SK-N-SH (cell line): ENCODE results near the gene WIZ. TPM values are rescaled to one million over a fixed set of nuclear protein-coding genes. Genes with fewer than 3 reads are reported as not detected.

ENCODE experiments used
- CTCF ChIA-PET: fragments of 300-600, 350-600 bp; formaldehyde crosslinking; extraction: SDS; loops from one replicate; lab custom pipeline; 2021; lab: Yijun Ruan, JAX
- POLR2A ChIA-PET: fragments of 350-600 bp; sonication (Branson Sonifier 250); formaldehyde crosslinking; extraction: SDS; loops from one replicate; lab custom pipeline; 2020; ENCODE audit warnings: antibody characterized with exemption, inconsistent platforms; lab: Yijun Ruan, JAX
- DNase-seq: peaks from one replicate; pipeline ENCODE4 v3.0.0; 2012
- H2AFZ ChIP-seq: fragments of 200-600 bp; sonication (generic); 2 replicates; pipeline ENCODE4 v1.8.1; 2016; ENCODE audit warnings: antibody characterized with exemption, mild to moderate bottlenecking, low read depth
- H3F3A ChIP-seq: fragments of 200-600 bp; sonication (generic); replicated peaks from 2 replicates; pipeline ENCODE3; 2016; ENCODE audit warnings: antibody characterized with exemption, mild to moderate bottlenecking; ENCODE audit not compliant: insufficient read depth
- H3K27ac ChIP-seq, 2 experiments: fragments of 200-500 bp in 1 of 2; fragments of 200-600 bp in 1 of 2; sonication (Bioruptor generic) in 1 of 2; sonication (generic), shearing (Covaris generic) in 1 of 2; 2 replicates each; pipeline versions ENCODE4 v1.5.1 to v1.6.1; 2014 to 2016; ENCODE audit warnings: low read depth in 2 of 2, inconsistent platforms in 1 of 2, low read length in 1 of 2, mild to moderate bottlenecking in 1 of 2, mixed read lengths in 1 of 2
- H3K27me3 ChIP-seq: fragments of 200-600 bp; sonication (generic), shearing (Covaris generic); 2 replicates; pipeline ENCODE4 v1.6.1; 2016; ENCODE audit warnings: mixed run types; ENCODE audit not compliant: insufficient read depth
- H3K36me3 ChIP-seq, 2 experiments: fragments of 200-500 bp in 1 of 2; fragments of 200-600 bp in 1 of 2; sonication (Bioruptor generic) in 1 of 2; sonication (generic) in 1 of 2; replicated peaks in 1 of 2; 2 replicates each; pipeline versions ENCODE3 to v1.5.1; 2014 to 2016; ENCODE audit warnings: low read length in 1 of 2, mild to moderate bottlenecking in 1 of 2; ENCODE audit not compliant: insufficient read depth in 2 of 2, control insufficient read depth in 1 of 2
- H3K4me1 ChIP-seq, 2 experiments: fragments of 200-500 bp in 1 of 2; fragments of 200-600 bp in 1 of 2; sonication (Bioruptor generic) in 1 of 2; sonication (generic), shearing (Covaris generic) in 1 of 2; 2 replicates each; pipeline versions ENCODE4 v1.5.1 to v1.6.1; 2014 to 2016; ENCODE audit warnings: low read depth in 1 of 2, low read length in 1 of 2, mixed run types in 1 of 2; ENCODE audit not compliant: insufficient read depth in 2 of 2, control insufficient read depth in 1 of 2
- H3K4me2 ChIP-seq: fragments of 200-600 bp; sonication (generic), shearing (Covaris generic); 2 replicates; pipeline ENCODE4 v1.6.1; 2017; ENCODE audit warnings: mixed run types
- H3K4me3 ChIP-seq, 2 experiments: fragments of 200-500 bp in 1 of 2; fragments of 200-600 bp in 1 of 2; sonication (Bioruptor generic) in 1 of 2; sonication (generic), shearing (Covaris generic) in 1 of 2; 2 replicates each; pipeline versions ENCODE4 v1.5.1 to v1.8.1; 2014 to 2016; ENCODE audit warnings: low read depth in 2 of 2, inconsistent platforms in 1 of 2, low read length in 1 of 2, mild to moderate bottlenecking in 1 of 2, mixed read lengths in 1 of 2, moderate library complexity in 1 of 2
- H3K79me2 ChIP-seq: fragments of 200-600 bp; sonication (generic); 2 replicates; pipeline ENCODE4 v1.8.1; 2017; ENCODE audit warnings: mild to moderate bottlenecking; ENCODE audit not compliant: insufficient read depth
- H3K9ac ChIP-seq: fragments of 200-600 bp; sonication (generic); 2 replicates; pipeline ENCODE4 v1.6.1; 2017; ENCODE audit warnings: mixed run types
- H3K9me2 ChIP-seq: fragments of 200-600 bp; sonication (generic); 2 replicates; pipeline ENCODE4 v1.6.1; 2017; ENCODE audit warnings: mixed run types
- H3K9me3 ChIP-seq: fragments of 200-600 bp; sonication (generic); 2 replicates; pipeline ENCODE4 v1.6.1; 2017; ENCODE audit warnings: mixed run types, mild to moderate bottlenecking, moderate library complexity
- H4K20me1 ChIP-seq: fragments of 200-600 bp; sonication (generic); 2 replicates; pipeline ENCODE4 v1.6.1; 2017; ENCODE audit warnings: mild to moderate bottlenecking, mixed run types; ENCODE audit not compliant: insufficient read depth
- CHD2 ChIP-seq: fragments of 150-350 bp; IDR thresholded peaks from 2 replicates; pipeline ENCODE4 v1.6.1; 2018; ENCODE audit warnings: low read length; ENCODE audit not compliant: partially characterized antibody
- ELF1 ChIP-seq: IDR thresholded peaks from 2 replicates; pipeline ENCODE4 v1.4.0; 2012
- EZH2phosphoT487 ChIP-seq: fragments of 200-600 bp; sonication (generic); IDR thresholded peaks from 2 replicates; pipeline ENCODE4 v1.6.1; 2017; ENCODE audit warnings: low read depth, mixed run types, mild to moderate bottlenecking, antibody characterized with exemption, moderate library complexity, borderline replicate concordance
- FOXM1 ChIP-seq: IDR thresholded peaks from 2 replicates; pipeline ENCODE4 v1.4.0; 2012; ENCODE audit warnings: low read depth, mild to moderate bottlenecking
- JUND ChIP-seq: IDR thresholded peaks from 2 replicates; pipeline ENCODE4 v1.4.0; 2012
- MAX ChIP-seq: IDR thresholded peaks from 2 replicates; pipeline ENCODE4 v1.4.0; 2012; ENCODE audit warnings: low read depth
- MEF2A ChIP-seq: IDR thresholded peaks from 2 replicates; pipeline ENCODE4 v1.4.0; 2012; ENCODE audit warnings: low read depth, borderline replicate concordance
- PBX3 ChIP-seq: IDR thresholded peaks from 2 replicates; pipeline ENCODE4; 2012
- RAD21 ChIP-seq: IDR thresholded peaks from 2 replicates; pipeline ENCODE4 v1.6.1; 2012; ENCODE audit warnings: mild to moderate bottlenecking, low read length
- REST ChIP-seq: IDR thresholded peaks from 2 replicates; pipeline ENCODE4 v1.6.1; 2012; ENCODE audit warnings: mild to moderate bottlenecking, low read depth, low read length, moderate library complexity
- SMC3 ChIP-seq: IDR thresholded peaks from 2 replicates; pipeline ENCODE4 v1.6.1; 2012; ENCODE audit warnings: low read depth, low read length, improper control_type of control experiment
- TAF1 ChIP-seq: IDR thresholded peaks from 2 replicates; pipeline ENCODE4 v1.6.1; 2012; ENCODE audit warnings: low read depth, mild to moderate bottlenecking, low read length, moderate library complexity, borderline replicate concordance
- TEAD4 ChIP-seq: IDR thresholded peaks from 2 replicates; pipeline ENCODE4 v1.4.0; 2012; ENCODE audit warnings: mild to moderate bottlenecking, borderline replicate concordance; ENCODE audit not compliant: insufficient read depth
- USF1 ChIP-seq: IDR thresholded peaks from 2 replicates; pipeline ENCODE4 v1.4.0; 2012; ENCODE audit warnings: low read depth, borderline replicate concordance
- YY1 ChIP-seq: IDR thresholded peaks from 2 replicates; pipeline ENCODE4 v1.4.0; 2012; ENCODE audit warnings: low read depth, mild to moderate bottlenecking
- WGBS: methylation state at CpG from one replicate; pipeline ENCODE4 v1.1.6; 2017; ENCODE audit warnings: low lambda C conversion rate; 5-methylcytosine and 5-hydroxymethylcytosine counted together
- polyA plus RNA-seq, 3 experiments: library from polyadenylated mRNA; depleted of rRNA; stranded (reverse); fragments of >200 nt; gene quantifications; 2 replicates each; pipeline ENCODE4 v1.2.3, GENCODE V29; 2012

Gene WIZ
- polyA plus RNA-seq, 1 of the 3 experiments (the other 2 are of a cell fraction): 15.5 TPM

GRCh38 chr19:15397782-15398181, 52.0 kb downstream of the WIZ start:
- Histone ChIP-seq H3K4me3 (no peak overlapping the region), H3K9ac (no peak overlapping the region), H3K9me3 (no peaks in the 10 kb centered on the region), H2AFZ (no peak overlapping the region), H3K79me2 (peaks cover 31% of the 10 kb centered on the region; the same call in 1 of the 2 replicates), H3K36me3 (peaks cover 24 to 64% of the 10 kb centered on the region in 2 experiments), H3F3A (peaks cover 10% of the 10 kb centered on the region), H3K27me3 (no peaks in the 10 kb centered on the region), H3K4me2 (no peak overlapping the region), H3K4me1 (no peaks in the 10 kb centered on the region), H3K9me2 (no peaks in the 10 kb centered on the region), H4K20me1 (peaks cover 21% of the 10 kb centered on the region), H3K27ac (no peak overlapping the region)
- ChIA-PET POLR2A (no interaction called here), CTCF (no interaction called here)
- no peak for TF ChIP-seq FOXM1
- 98% methylated on average over 5 of the region's 11 CpGs for WGBS
- DNase-seq: no peak

- no peaks in the 10 kb centered on the region for H3K9me2 ChIP-seq
- H3K27me3 ChIP-seq: no peaks in the 10 kb centered on the region
- peaks cover 31% of the 10 kb centered on the region for H3K79me2 ChIP-seq
- H3F3A ChIP-seq: peaks cover 10% of the 10 kb centered on the region
- ChIA-PET POLR2A (no interaction called here), CTCF (no interaction called here)
- H3K9me3 ChIP-seq: no peaks in the 10 kb centered on the region
- WGBS: 97% methylated on average over 5 of the region's 6 CpGs
- peaks cover 15% of the 10 kb centered on the region for H4K20me1 ChIP-seq
- no peaks in the 10 kb centered on the region for H3K4me1 ChIP-seq
- H3K27ac ChIP-seq: no peak overlapping the region
- H2AFZ ChIP-seq: no peak overlapping the region
- H3K9ac ChIP-seq: no peak overlapping the region
- H3K4me3 ChIP-seq: no peak overlapping the region
- TF ChIP-seq ELF1 (no peak), JUND (no peak), CHD2 (no peak), TEAD4 (no peak), REST (no peak), PBX3 (no peak), MAX (no peak), YY1 (no peak), TAF1 (no peak), USF1 (no peak), SMC3 (no peak), MEF2A (no peak), EZH2phosphoT487 (no peak), RAD21 (no peak)
- H3K36me3 ChIP-seq: peaks cover 28 to 60% of the 10 kb centered on the region in 2 experiments
- H3K4me2 ChIP-seq: no peak overlapping the region
- DNase-seq: no peak
These were observed 52.5 kb downstream of the WIZ start for GRCh38 chr19:15397236-15397635.
